OCI-LY7 (cell line): Measurements from ENCODE around the gene MMP26.

ENCODE experiments used
- CTCF ChIP-seq: fragments of 200-600 bp; sonication (generic); conservative IDR thresholded peaks from 2 replicates; pipeline ENCODE4 v1.5.1; 2014; ENCODE audit warnings: mild to moderate bottlenecking, antibody characterized with exemption, low read length, moderate library complexity, mixed read lengths
- EZH2phosphoT487 ChIP-seq: fragments of 200-600 bp; sonication (generic); IDR thresholded peaks from 2 replicates; pipeline ENCODE4 v1.6.1; 2018; ENCODE audit warnings: low read depth, borderline replicate concordance, mild to moderate bottlenecking, mixed run types, antibody characterized with exemption, low read length, moderate library complexity, mixed read lengths

- TF ChIP-seq CTCF: no peak
- TF ChIP-seq EZH2phosphoT487: no peak
These were observed 22.6 kb downstream of the MMP26 start for GRCh38 chr11:4727171-4727570.
